Liver (tissue), 9 donors: Measurements from ENCODE around the gene TCEA3. TPM values are rescaled to one million over a fixed set of nuclear protein-coding genes. Genes with fewer than 3 reads are reported as not detected.

Source experiments
- DNase-seq: peaks from one replicate; pipeline ENCODE4 v3.0.0-alpha.2; 2017; ENCODE audit warnings: low spot score
- H3K27ac ChIP-seq, 2 donors: one replicate each; pipeline ENCODE4 v1.7.0; 2013; ENCODE audit warnings: inconsistent platforms in 2 of 2, low read length in 2 of 2, control low read depth in 1 of 2, low read depth in 1 of 2, mild to moderate bottlenecking in 1 of 2
- H3K27me3 ChIP-seq, 4 donors: one replicate each; pipeline versions ENCODE4 v1.6.1 to v1.7.0; 2013; ENCODE audit warnings: low read length in 3 of 4, inconsistent platforms in 1 of 4, mild to moderate bottlenecking in 1 of 4, moderate library complexity in 1 of 4; ENCODE audit not compliant: control insufficient read depth in 4 of 4, insufficient read depth in 4 of 4
- H3K36me3 ChIP-seq, 4 donors: one replicate each; pipeline versions ENCODE4 v1.6.1 to v1.7.0; 2013; ENCODE audit warnings: low read length in 3 of 4, mild to moderate bottlenecking in 3 of 4, low read depth in 1 of 4, moderate library complexity in 1 of 4; ENCODE audit not compliant: control insufficient read depth in 4 of 4, insufficient read depth in 3 of 4
- H3K4me1 ChIP-seq, 4 donors: one replicate each; pipeline versions ENCODE4 v1.6.1 to v1.7.0; 2013; ENCODE audit warnings: low read length in 3 of 4, mild to moderate bottlenecking in 3 of 4, moderate library complexity in 1 of 4; ENCODE audit not compliant: control insufficient read depth in 4 of 4, insufficient read depth in 4 of 4
- H3K4me3 ChIP-seq, 3 donors: one replicate each; pipeline versions ENCODE4 v1.6.1 to v1.7.0; 2013; ENCODE audit warnings: low read length in 3 of 3, control low read depth in 1 of 3, low read depth in 1 of 3, mild to moderate bottlenecking in 1 of 3
- H3K9ac ChIP-seq, 2 donors: one replicate each; pipeline ENCODE4 v1.7.0; 2013; ENCODE audit warnings: low read length in 2 of 2, mild to moderate bottlenecking in 2 of 2, moderate library complexity in 2 of 2, control low read depth in 1 of 2, low read depth in 1 of 2
- H3K9me3 ChIP-seq, 4 donors: one replicate each; pipeline versions ENCODE4 v1.6.1 to v1.7.0; 2013; ENCODE audit warnings: low read length in 3 of 4; ENCODE audit not compliant: control insufficient read depth in 4 of 4
- ATF3 ChIP-seq: IDR thresholded peaks from 2 replicates; pipeline ENCODE4 v1.6.1; 2016; ENCODE audit warnings: antibody characterized with exemption
- EGR1 ChIP-seq, 2 donors: IDR thresholded peaks; 2 replicates each; pipeline ENCODE4 v1.6.1; 2016 to 2018; ENCODE audit warnings: antibody characterized with exemption in 2 of 2, low read depth in 2 of 2
- FOXA1 ChIP-seq: IDR thresholded peaks from 2 replicates; pipeline ENCODE4 v1.6.1; 2016; ENCODE audit warnings: antibody characterized with exemption
- FOXA2 ChIP-seq: IDR thresholded peaks from 2 replicates; pipeline ENCODE4 v1.6.1; 2016; ENCODE audit warnings: antibody characterized with exemption
- GABPA ChIP-seq, 2 donors: IDR thresholded peaks in 1 of 2; conservative IDR thresholded peaks in 1 of 2; 2 replicates each; pipeline ENCODE4 v1.6.1; 2016; ENCODE audit warnings: antibody characterized with exemption in 2 of 2, mild to moderate bottlenecking in 1 of 2, moderate library complexity in 1 of 2
- HNF4A ChIP-seq, 2 donors: conservative IDR thresholded peaks; 2 replicates each; pipeline ENCODE4 v1.6.1; 2016; ENCODE audit warnings: antibody characterized with exemption in 2 of 2, mild to moderate bottlenecking in 2 of 2
- HNF4G ChIP-seq: IDR thresholded peaks from 2 replicates; pipeline ENCODE4 v1.6.1; 2016; ENCODE audit warnings: antibody characterized with exemption
- JUND ChIP-seq, 2 donors: IDR thresholded peaks; 2 replicates each; pipeline ENCODE4 v1.6.1; 2016; ENCODE audit warnings: antibody characterized with exemption in 2 of 2
- MAX ChIP-seq: IDR thresholded peaks from 2 replicates; pipeline ENCODE4 v1.6.1; 2016; ENCODE audit warnings: antibody characterized with exemption
- NR2F2 ChIP-seq: IDR thresholded peaks from 2 replicates; pipeline ENCODE4 v1.6.1; 2016; ENCODE audit warnings: antibody characterized with exemption
- RAD21 ChIP-seq, 2 donors: IDR thresholded peaks; 2 replicates each; pipeline ENCODE4 v1.6.1; 2016; ENCODE audit warnings: antibody characterized with exemption in 2 of 2, mild to moderate bottlenecking in 2 of 2
- REST ChIP-seq: IDR thresholded peaks from 2 replicates; pipeline ENCODE4 v1.6.1; 2016; ENCODE audit warnings: antibody characterized with exemption, mild to moderate bottlenecking
- RXRA ChIP-seq, 2 donors: IDR thresholded peaks; 2 replicates each; pipeline ENCODE4 v1.6.1; 2017 to 2018; ENCODE audit warnings: antibody characterized with exemption in 2 of 2, mild to moderate bottlenecking in 1 of 2
- SP1 ChIP-seq: IDR thresholded peaks from 2 replicates; pipeline ENCODE4 v1.6.1; 2018; ENCODE audit warnings: antibody characterized with exemption, mild to moderate bottlenecking
- TAF1 ChIP-seq: conservative IDR thresholded peaks from 2 replicates; pipeline ENCODE4 v1.6.1; 2016; ENCODE audit warnings: antibody characterized with exemption, mild to moderate bottlenecking
- YY1 ChIP-seq: IDR thresholded peaks from 2 replicates; pipeline ENCODE4 v1.6.1; 2016; ENCODE audit warnings: antibody characterized with exemption, mild to moderate bottlenecking
- ZBTB33 ChIP-seq: IDR thresholded peaks from 2 replicates; pipeline ENCODE4 v1.6.1; 2016; ENCODE audit warnings: antibody characterized with exemption
- WGBS: extraction: QIAGEN DNeasy Blood & Tissue Kit; methylation state at CpG from one replicate; pipeline ENCODE4 v1.1.7; 2013; 5-methylcytosine and 5-hydroxymethylcytosine counted together
- polyA plus RNA-seq, 2 donors: library from polyadenylated mRNA; stranded (reverse) in 1 of 2; unstranded in 1 of 2; fragments of 200-250 nt in 1 of 2; fragments of >200 nt in 1 of 2; fragmentation: Nextera tagmentation in 1 of 2; extraction: Ambion mirVana in 1 of 2; gene quantifications; one replicate each; pipeline versions ENCODE4 v1.2.1 to v1.2.3, GENCODE V29; 2013 to 2015
- total RNA-seq, 2 donors: library from RNA; depleted of rRNA; stranded (reverse); fragments of >200 nt; gene quantifications; one replicate each; pipeline ENCODE4 v1.2.3, GENCODE V29; 2014
- donor health status: healthy.
- donor health status: healthy.
- donor health status: healthy.
- donor health status: healthy.
- donor health status: healthy.

Gene TCEA3
- total and polyA plus RNA-seq, 4 donors = 29.6 to 142 (median 47.6) TPM

GRCh38 chr1:23420778-23421177, 3.8 kb downstream of the TCEA3 start (continued):
- TF ChIP-seq HNF4G = no peak
- no peak for TF ChIP-seq TAF1
- no peak for TF ChIP-seq HNF4A (conservative IDR thresholded peaks at IDR 0.05)
- TF ChIP-seq GABPA (IDR thresholded peaks at IDR 0.05 in 1 of 2, conservative IDR thresholded peaks at IDR 0.05 in 1 of 2) = no peak

GRCh38 chr1:23419180-23419579, 5.4 kb downstream of the TCEA3 start:
- H3K27ac ChIP-seq = no peak overlapping the region
- peaks cover 19 to 47% (median 32%) of the 10 kb centered on the region in 4 donors for H3K4me1 ChIP-seq
- H3K27me3 ChIP-seq = no peaks in the 10 kb centered on the region
- DNase-seq = no peak
- no peak overlapping the region for H3K4me3 ChIP-seq
- TF ChIP-seq SP1 = no peak
- no peak for TF ChIP-seq GABPA (IDR thresholded peaks at IDR 0.05 in 1 of 2, conservative IDR thresholded peaks at IDR 0.05 in 1 of 2)
- TF ChIP-seq FOXA2 = no peak
- TF ChIP-seq FOXA1 = no peak
- no peak for TF ChIP-seq RXRA (IDR thresholded peaks at IDR 0.05)
- no peak for TF ChIP-seq JUND (IDR thresholded peaks at IDR 0.05)
- TF ChIP-seq TAF1 = no peak
- H3K9me3 ChIP-seq = no peaks in the 10 kb centered on the region
- H3K36me3 ChIP-seq = peaks cover 5 to 13% (median 5%) of the 10 kb centered on the region in 4 donors
- 89% methylated on average over 6 of the region's 6 CpGs for WGBS
- H3K9ac ChIP-seq = no peak overlapping the region

GRCh38 chr1:23417570-23417969, 7.0 kb downstream of the TCEA3 start:
- Histone ChIP-seq H3K27me3 (no peaks in the 10 kb centered on the region), H3K9ac (no peak overlapping the region), H3K4me1 (peaks cover 14 to 35% (median 23%) of the 10 kb centered on the region in 4 donors), H3K27ac (peak overlapping the region in 1 of 2 donors; percentile 19), H3K36me3 (peaks cover 5 to 13% (median 7%) of the 10 kb centered on the region in 4 donors), H3K9me3 (no peaks in the 10 kb centered on the region), H3K4me3 (no peak overlapping the region)
- DNase-seq = peak; percentile 62
- TF ChIP-seq SP1 (peak; percentile 23), HNF4A (conservative IDR thresholded peaks at IDR 0.05) (peak in 1 of 2 donors; percentile 35), RAD21 (IDR thresholded peaks at IDR 0.05) (peak in 1 of 2 donors; percentile 6), MAX (no peak), HNF4G (no peak), FOXA2 (peak; percentile 41)
- 35% methylated on average over 3 of the region's 3 CpGs for WGBS

- Histone ChIP-seq H3K4me1 (peaks cover 9 to 29% (median 17%) of the 10 kb centered on the region in 4 donors), H3K27me3 (no peaks in the 10 kb centered on the region), H3K27ac (no peak overlapping the region), H3K4me3 (no peak overlapping the region), H3K9me3 (no peaks in the 10 kb centered on the region), H3K9ac (no peak overlapping the region), H3K36me3 (peaks cover 5 to 13% (median 7%) of the 10 kb centered on the region in 4 donors)
- no peak for TF ChIP-seq HNF4A (conservative IDR thresholded peaks at IDR 0.05)
- TF ChIP-seq ZBTB33 = no peak
- no peak for TF ChIP-seq REST
- TF ChIP-seq JUND (IDR thresholded peaks at IDR 0.05) = no peak
- no peak for TF ChIP-seq RAD21 (IDR thresholded peaks at IDR 0.05)
- no peak for TF ChIP-seq YY1
- TF ChIP-seq HNF4G = no peak
- no peak for TF ChIP-seq ATF3
- TF ChIP-seq NR2F2 = no peak
- no peak for TF ChIP-seq MAX
- TF ChIP-seq FOXA2 = no peak
- TF ChIP-seq GABPA (IDR thresholded peaks at IDR 0.05 in 1 of 2, conservative IDR thresholded peaks at IDR 0.05 in 1 of 2) = no peak
- TF ChIP-seq EGR1 (IDR thresholded peaks at IDR 0.05; ENCODE audit: low read depth in 2 of 2) = no peak
- no peak for TF ChIP-seq TAF1
- WGBS = 93% methylated on average over 4 of the region's 4 CpGs
- no peak for DNase-seq
Observed at GRCh38 chr1:23416964-23417363, 7.6 kb downstream of the TCEA3 start.
